ENCODE data around the gene MRPS30. TPM values are rescaled to one million over a fixed set of nuclear protein-coding genes. Genes with fewer than 3 reads are reported as not detected.

The MRPS30 gene
- total and polyA plus RNA-seq, 2 of the 13 experiments (the other 11 are each of a cell fraction or from before 2014, with no cell fraction given): 36.4 to 67.6 TPM

- H3K4me2 ChIP-seq (ENCODE audit: low read depth, low read length): no peak overlapping the region
- intact Hi-C loops (cut with micrococcal nuclease; ENCODE audit: unreplicated experiment): loop anchor here (10.0 kb wide), 1 partner anchor 812 kb away; no protein-coding TSS in a partner anchor
- DNase-seq (ENCODE audit: low spot score) (no peak), ATAC-seq (no peak), FAIRE-seq (no peak)
- H3K27ac ChIP-seq (ENCODE audit: extremely low read length, insufficient read depth, low read length): no peak overlapping the region
- CTCF ChIA-PET (ENCODE audit: low intra/inter-chr PET ratio, low total read pairs): no interaction called here
- H2AFZ ChIP-seq (ENCODE audit: low read length): no peak overlapping the region
- H3K36me3 ChIP-seq (replicated peaks in 1 of 2; ENCODE audit: control insufficient read depth in 1 of 2, insufficient read depth in 2 of 2, low read length in 2 of 2): peaks cover 2 to 3% of the 10 kb centered on the region in 2 experiments; a peak in 2 of 5 replicates
- WGBS (ENCODE audit: low lambda C conversion rate): 95% methylated on average over 2 of the region's 2 CpGs
- H3K9me3 ChIP-seq (ENCODE audit: low read length): no peaks in the 10 kb centered on the region
- no peaks in the 10 kb centered on the region; a peak in 1 of 5 replicates for H3K27me3 ChIP-seq (ENCODE audit: control insufficient read depth in 1 of 2, insufficient read depth in 2 of 2, low read length in 2 of 2)
- H3K9ac ChIP-seq (ENCODE audit: insufficient read depth, low read depth, low read length): no peak overlapping the region
- H3K4me3 ChIP-seq (replicated peaks in 1 of 3; ENCODE audit: insufficient read depth in 1 of 3, low read depth in 2 of 3, low read length in 3 of 3): no peak overlapping the region
- peaks cover 29% of the 10 kb centered on the region for H3K79me2 ChIP-seq (ENCODE audit: insufficient read depth, low read length)
- H3K4me1 ChIP-seq (ENCODE audit: insufficient read depth, low read length): peaks cover 12% of the 10 kb centered on the region
- no TSS peak for BruUV-seq (replicated peaks)
- POLR2A ChIA-PET: no interaction called here
- no peaks in the 10 kb centered on the region; the same call in 1 of the 2 replicates for H4K20me1 ChIP-seq (ENCODE audit: insufficient read depth, low read length)
- in situ Hi-C loops (cut with HindIII; ENCODE audit: extremely low pct_ligation_motif_present, low pct_unique_long_range_greater_than_20kb): no loop called here
- TF ChIP-seq MNT (IDR thresholded peaks at IDR 0.05) (no peak), PCBP1 (IDR thresholded peaks at IDR 0.05; ENCODE audit: borderline replicate concordance, low read depth, low read length) (no peak), KDM5B (CRISPR knock-in tag; IDR thresholded peaks at IDR 0.05; ENCODE audit: borderline replicate concordance) (no peak), ZNF124 (CRISPR knock-in tag; IDR thresholded peaks at IDR 0.05) (no peak), ZNF761 (CRISPR knock-in tag; conservative IDR thresholded peaks at IDR 0.05) (no peak), ZNF878 (CRISPR knock-in tag; IDR thresholded peaks at IDR 0.05) (no peak), ZMYM3 (CRISPR knock-in tag; IDR thresholded peaks at IDR 0.05) (no peak)
These were observed 2.1 kb upstream of the MRPS30 start for GRCh38 chr5:44806608-44807007.

- intact Hi-C loops (cut with micrococcal nuclease; ENCODE audit: unreplicated experiment): loop anchor here (10.0 kb wide), 1 partner anchor 812 kb away; no protein-coding TSS in a partner anchor
- DNase-seq (ENCODE audit: low spot score) (no peak), FAIRE-seq (no peak), ATAC-seq (no peak)
- no peaks in the 10 kb centered on the region; a peak in 1 of 5 replicates for H3K27me3 ChIP-seq (ENCODE audit: control insufficient read depth in 1 of 2, insufficient read depth in 2 of 2, low read length in 2 of 2)
- BruUV-seq (replicated peaks): no TSS peak
- peaks cover 35% of the 10 kb centered on the region for H3K79me2 ChIP-seq (ENCODE audit: insufficient read depth, low read length)
- H4K20me1 ChIP-seq (ENCODE audit: insufficient read depth, low read length): no peaks in the 10 kb centered on the region; the same call in 1 of the 2 replicates
- no peak overlapping the region for H3K4me2 ChIP-seq (ENCODE audit: low read depth, low read length)
- H3K4me1 ChIP-seq (ENCODE audit: insufficient read depth, low read length): peaks cover 18% of the 10 kb centered on the region
- H3K36me3 ChIP-seq (replicated peaks in 1 of 2; ENCODE audit: control insufficient read depth in 1 of 2, insufficient read depth in 2 of 2, low read length in 2 of 2): peaks cover 2 to 5% of the 10 kb centered on the region in 2 experiments; a peak in 2 of 5 replicates
- ChIA-PET POLR2A (no interaction called here), CTCF (ENCODE audit: low intra/inter-chr PET ratio, low total read pairs) (no interaction called here)
- H3K4me3 ChIP-seq (replicated peaks in 1 of 3; ENCODE audit: insufficient read depth in 1 of 3, low read depth in 2 of 3, low read length in 3 of 3): no peak overlapping the region
- H3K9ac ChIP-seq (ENCODE audit: insufficient read depth, low read depth, low read length): no peak overlapping the region
- no peak overlapping the region for H3K27ac ChIP-seq (ENCODE audit: extremely low read length, insufficient read depth, low read length)
- no peaks in the 10 kb centered on the region for H3K9me3 ChIP-seq (ENCODE audit: low read length)
- H2AFZ ChIP-seq (ENCODE audit: low read length): no peak overlapping the region
- 88% methylated on average over 1 of the region's 1 CpG for WGBS (ENCODE audit: low lambda C conversion rate)
- in situ Hi-C loops (cut with HindIII; ENCODE audit: extremely low pct_ligation_motif_present, low pct_unique_long_range_greater_than_20kb): no loop called here
- no peak for TF ChIP-seq ZNF446 (CRISPR knock-in tag; IDR thresholded peaks at IDR 0.05)
- no peak for TF ChIP-seq PHF5A (CRISPR knock-in tag; IDR thresholded peaks at IDR 0.05; ENCODE audit: low read depth, unreplicated experiment)
- no peak for TF ChIP-seq ZNF326 (CRISPR knock-in tag; IDR thresholded peaks at IDR 0.05; ENCODE audit: borderline replicate concordance)
- no peak for TF ChIP-seq ZNF18 (CRISPR knock-in tag; IDR thresholded peaks at IDR 0.05; ENCODE audit: insufficient replicate concordance)
These were observed 1.5 kb upstream of the MRPS30 start for GRCh38 chr5:44807269-44807668.

All from HepG2 (cell line).